DMS153 treated with DMSO at 0.1 percent for 48 hours (cell line): ENCODE data around the gene ATXN10.

Experiments
- DNase-seq: peaks from one replicate; lab custom pipeline; 2025; ENCODE audit not compliant: unreplicated experiment; lab: John Stamatoyannopoulos, UW

Gene ATXN10

DNA sequence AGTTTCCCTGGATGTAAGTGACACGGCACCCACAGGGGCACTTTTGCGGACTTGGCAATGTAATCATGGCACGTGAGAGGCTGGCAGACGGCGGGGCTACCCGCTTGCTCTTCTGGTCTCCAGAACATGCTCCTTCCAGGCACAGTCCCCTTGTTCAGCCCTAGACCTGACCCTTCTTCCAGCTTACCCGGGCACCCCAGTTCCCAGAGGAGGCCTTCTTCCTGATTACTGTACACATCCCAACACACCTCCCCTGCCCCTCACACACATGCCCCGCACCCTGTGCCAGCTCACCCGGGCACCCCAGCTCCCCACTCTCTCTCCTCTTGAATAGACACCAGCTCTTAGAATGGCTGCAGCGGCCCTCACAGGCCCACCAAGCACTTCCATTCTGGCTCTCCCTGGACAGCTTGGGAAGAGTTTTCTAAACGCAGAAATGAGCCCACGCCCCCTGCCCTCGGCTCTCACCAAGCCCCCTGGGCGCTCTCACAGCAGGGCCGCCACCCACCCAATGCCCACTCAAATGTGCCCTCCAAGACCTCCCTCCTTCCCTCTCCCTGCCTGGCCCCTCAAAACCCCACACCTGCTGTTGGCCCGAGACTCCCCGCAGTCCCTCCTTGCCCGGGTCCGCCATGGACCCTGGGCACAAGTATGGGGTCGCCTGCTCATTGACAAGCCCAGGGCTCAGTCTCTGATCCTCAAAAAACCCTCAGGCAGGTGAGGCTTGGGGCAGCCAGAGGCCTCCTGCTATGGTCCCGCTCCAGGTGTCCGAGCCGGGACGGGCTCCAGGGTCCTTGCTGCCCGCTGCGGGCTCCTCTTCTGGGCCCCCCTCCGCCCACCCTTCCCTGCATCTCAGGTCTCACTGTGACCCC, 216.8 kb downstream of the ATXN10 start:
- no peak for DNase-seq

DNA sequence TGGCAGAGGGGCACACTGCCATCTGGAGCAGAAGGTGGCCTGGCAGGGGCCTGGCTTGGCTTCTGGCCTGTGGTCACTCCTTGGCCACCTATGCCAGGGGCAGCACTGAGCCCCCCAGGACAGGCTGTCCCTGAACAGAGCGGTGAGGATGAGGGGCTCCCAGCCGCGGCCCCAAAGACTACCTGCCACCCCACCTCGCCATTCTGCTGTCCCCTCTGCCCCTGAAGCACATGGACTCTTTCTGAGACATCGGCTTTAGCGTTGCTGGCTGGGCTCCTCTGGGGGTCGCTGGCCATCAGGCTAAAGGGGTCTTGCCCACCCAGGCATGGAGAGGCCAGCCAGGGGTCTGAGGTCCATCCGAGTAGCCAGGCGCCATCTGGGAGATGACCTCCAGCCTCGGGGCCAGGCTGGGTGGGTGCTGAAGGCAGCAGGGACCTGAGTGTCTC, 217.5 kb downstream of the ATXN10 start:
- DNase-seq: no peak

DNA sequence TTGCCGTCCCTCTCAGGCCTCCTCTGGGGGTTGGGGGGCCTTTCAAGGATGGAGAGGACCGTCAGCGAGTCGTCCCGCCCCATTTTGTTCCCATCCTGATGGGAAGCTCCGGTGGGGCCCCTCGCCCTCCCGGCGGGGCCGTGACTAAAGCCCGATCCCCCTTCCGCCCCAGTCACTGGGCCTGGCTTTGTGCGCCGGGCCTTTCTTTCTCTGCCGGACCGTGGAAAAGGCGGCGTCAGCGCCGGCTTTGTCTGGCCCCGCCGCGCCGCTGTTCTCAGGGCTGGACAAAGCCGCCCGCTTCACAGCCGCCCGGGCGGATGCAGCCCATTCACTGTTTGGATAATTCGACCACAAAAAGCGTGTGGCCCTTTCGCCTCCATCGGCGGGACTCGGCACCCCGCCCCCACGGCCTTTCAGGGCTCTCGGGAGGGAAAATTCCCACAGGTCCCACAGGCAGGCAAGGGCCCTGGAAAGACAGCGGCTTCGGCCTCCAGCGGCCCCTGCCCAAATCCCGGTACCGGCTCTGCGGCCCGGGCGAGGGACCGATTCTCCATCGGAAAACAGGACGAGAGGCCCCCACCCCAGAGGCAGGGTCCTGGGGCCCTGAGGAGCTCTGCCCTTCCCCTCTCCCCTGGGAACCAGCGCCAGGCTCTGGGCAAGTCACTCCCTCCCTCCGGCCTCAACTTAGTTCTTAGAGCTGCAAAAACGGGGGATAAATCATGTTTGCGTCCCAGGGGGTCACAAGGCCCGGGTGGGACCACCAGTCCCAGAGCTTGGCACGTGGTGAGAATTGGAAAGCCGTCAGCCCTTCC, 218.1 kb downstream of the ATXN10 start:
- DNase-seq: no peak

DNA sequence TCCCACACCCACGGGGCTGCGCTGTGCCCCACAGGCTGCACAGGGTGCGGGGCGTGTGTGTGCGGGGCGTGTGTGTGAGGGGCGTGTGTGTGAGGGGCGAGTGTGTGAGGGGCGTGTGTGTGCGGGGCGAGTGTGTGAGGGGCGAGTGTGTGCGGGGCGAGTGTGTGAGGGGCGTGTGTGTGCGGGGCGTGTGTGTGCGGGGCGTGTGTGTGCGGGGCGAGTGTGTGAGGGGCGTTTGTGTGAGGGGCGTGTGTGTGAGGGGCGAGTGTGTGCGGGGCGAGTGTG, 218.7 kb downstream of the ATXN10 start:
- no peak for DNase-seq

DNA sequence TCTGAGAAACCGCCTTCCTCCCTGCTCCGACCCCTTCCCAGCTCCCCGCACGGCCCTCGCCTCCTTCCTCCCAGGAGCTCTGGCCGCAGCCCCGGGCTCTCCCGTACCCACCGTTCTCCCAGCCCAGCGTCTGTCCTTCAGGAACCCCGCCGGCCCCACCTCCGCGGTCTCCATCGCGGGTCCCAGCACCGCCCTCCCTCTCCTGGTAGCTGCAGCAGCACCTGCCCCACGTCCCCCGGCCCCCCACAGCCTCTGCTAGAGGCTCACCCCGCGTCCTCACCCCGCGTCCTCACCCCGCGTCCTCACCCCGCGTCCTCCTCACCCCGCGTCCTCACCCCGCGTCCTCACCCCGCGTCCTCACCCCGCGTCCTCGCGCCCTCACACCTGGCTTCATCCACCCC, 219.4 kb downstream of the ATXN10 start:
- DNase-seq: no peak

DNA sequence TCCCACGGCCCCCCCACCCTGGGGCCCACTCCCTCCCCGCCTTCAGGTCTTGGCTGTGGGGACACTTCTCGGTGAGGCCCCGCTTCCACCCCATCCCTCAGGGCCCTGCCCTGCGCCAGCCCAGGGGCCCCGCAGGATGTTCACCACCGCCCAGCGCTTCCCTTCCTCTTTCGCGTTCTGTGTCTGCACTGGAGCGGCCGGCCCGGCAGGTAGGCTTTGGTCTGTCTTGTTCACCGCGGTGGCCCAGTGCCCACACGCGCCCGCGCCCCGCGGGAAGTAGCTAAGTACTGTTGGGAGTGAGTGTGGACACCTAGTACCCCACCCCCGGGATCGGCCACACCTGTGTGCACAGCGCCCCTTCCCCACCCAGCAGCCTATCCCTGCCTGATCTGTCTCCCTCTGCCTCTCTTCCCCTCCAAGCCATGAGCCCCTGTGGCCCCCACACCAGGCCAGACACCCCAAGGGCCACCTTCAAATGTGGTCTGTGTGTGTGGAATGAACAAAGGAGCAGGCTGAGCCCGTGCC, 219.9 kb downstream of the ATXN10 start:
- DNase-seq: no peak

DNA sequence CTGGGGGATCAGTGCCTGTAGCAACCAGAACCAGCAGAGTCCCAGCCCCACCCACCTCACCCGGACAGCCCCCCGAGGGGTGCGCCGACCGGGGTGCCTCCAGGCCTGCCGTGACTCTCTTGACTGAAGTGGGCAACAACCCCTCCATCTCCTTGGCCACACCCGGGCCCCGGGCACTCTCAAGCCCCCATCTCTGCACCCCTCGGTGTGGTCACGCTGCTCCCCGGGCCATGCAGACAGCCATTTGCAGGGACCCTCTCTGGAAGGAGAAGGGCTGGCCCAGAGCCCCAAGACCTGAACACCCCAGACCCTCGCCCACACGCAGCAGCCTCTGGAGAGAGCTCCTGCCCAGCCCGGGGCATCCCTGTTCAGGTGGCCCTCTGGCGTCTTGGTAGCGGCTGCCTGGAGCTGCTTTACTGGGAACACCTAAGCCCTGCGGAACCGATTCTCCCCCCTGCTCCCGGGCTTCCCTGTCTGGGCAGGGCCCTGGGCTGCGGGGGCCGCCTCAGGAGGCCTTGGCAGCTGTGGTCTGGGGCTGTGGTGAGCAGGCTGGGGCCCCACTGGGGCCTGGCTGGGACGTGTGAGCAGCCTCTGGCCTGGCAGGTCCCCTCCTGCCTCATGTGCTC, 220.5 kb downstream of the ATXN10 start:
- DNase-seq: no peak

DNA sequence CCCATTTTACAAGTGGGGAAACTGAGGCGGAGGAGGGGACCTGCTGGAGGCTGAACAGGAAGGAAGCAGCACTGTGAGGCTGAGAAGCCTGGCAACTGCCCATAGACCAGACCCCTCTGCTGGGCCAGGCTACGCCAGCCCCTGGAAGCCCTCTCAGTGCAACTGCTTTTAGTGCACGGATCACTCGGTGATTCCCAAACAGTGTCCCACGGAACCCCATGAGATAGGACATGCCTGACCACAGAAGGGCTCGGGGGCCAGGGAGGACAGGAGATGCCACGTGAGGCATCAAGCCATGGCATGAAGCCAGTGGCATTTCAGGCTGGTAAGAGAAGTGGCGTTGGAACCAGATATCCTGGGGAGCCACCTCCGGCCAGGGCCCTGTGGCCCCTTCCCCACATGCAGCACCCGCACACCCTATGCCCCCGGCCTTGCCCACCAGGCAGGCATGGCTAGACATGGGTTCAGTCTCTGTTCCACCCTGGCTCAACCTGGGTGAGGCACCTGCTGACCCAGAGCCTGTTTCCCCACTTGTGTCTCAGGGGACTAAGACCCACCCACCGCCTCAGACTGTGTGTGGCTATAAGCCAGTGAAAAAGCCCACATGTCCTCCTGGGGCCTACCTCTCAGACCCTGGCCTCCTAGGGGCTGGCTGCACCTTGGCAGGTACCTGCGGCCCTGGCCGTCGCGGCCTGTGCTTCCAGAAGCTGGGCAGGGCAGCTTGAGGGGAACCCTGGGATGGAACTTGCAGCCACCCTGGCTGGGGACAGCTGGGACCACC, 221.2 kb downstream of the ATXN10 start:
- no peak for DNase-seq

DNA sequence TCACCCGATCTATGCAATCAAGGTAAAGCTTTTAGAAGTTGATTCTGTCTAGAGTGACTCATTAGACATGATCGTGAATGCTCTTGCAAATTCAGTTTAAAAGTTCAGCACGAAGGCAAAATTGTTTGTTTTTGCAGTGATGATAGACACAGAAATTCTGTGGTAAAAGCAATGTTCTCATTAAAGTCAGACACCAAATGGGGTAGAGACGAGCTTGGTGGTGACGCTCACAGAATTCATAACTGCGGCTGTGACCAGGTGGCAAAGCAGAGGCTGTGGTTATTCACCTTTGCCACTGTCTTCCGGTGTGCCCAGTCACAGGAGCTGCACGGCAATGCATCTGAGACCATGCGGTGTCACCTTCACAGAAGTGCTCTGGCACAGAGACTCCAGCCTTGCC, 221.9 kb downstream of the ATXN10 start:
- no peak for DNase-seq
